ENCODE results near the gene SEMA3D.

- TF ChIP-seq CTCF (IDR thresholded peaks at IDR 0.05; ENCODE audit: poor library complexity, severe bottlenecking) (no peak), TAF1 (IDR thresholded peaks at IDR 0.05; ENCODE audit: low read depth) (no peak), POLR2AphosphoS5 (IDR thresholded peaks at IDR 0.05) (no peak), REST (IDR thresholded peaks at IDR 0.05; ENCODE audit: borderline replicate concordance) (no peak), RAD21 (conservative IDR thresholded peaks at IDR 0.05) (no peak), EP300 (conservative IDR thresholded peaks at IDR 0.05; ENCODE audit: poor library complexity, severe bottlenecking) (no peak), EZH2 (IDR thresholded peaks at IDR 0.05; ENCODE audit: borderline replicate concordance, insufficient read depth, low read length, poor library complexity, severe bottlenecking) (no peak), MXI1 (conservative IDR thresholded peaks at IDR 0.05; ENCODE audit: poor library complexity, severe bottlenecking) (no peak), SMC3 (conservative IDR thresholded peaks at IDR 0.05; ENCODE audit: poor library complexity) (no peak)
These were observed 66.9 kb downstream of the SEMA3D start for GRCh38 chr7:85119934-85120333.

Measured in neural cell (in vitro differentiated cells).